IMR-90 (cell line): ENCODE data around the gene RASGRP3. TPM values are rescaled to one million over a fixed set of nuclear protein-coding genes. Genes with fewer than 3 reads are reported as not detected.

Experiments used
- ATAC-seq: fragments of 200-7000 bp; cut with Tn5 transposase; 2 replicates; pipeline ENCODE4 v1.9.1; 2020; ENCODE audit warnings: low read depth, mild to moderate bottlenecking, moderate library complexity
- BruUV-seq: library from RNA; stranded (reverse); fragments of 400-500 nt; replicated peaks from 2 replicates; lab custom pipeline; 2021; lab: Mats Ljungman, UMichigan
- CTCF ChIA-PET: fragments of 300-600 bp; formaldehyde crosslinking; extraction: SDS; loops from one replicate; lab custom pipeline; 2021; ENCODE audit warnings: antibody characterized with exemption; lab: Yijun Ruan, JAX
- POLR2A ChIA-PET: fragments of 300-600 bp; sonication (Branson Sonifier 250); formaldehyde crosslinking; loops from one replicate; lab custom pipeline; 2022; ENCODE audit warnings: antibody characterized with exemption; ENCODE audit not compliant: unreplicated experiment; lab: Charles Lee
- DNase-seq: peaks from one replicate; pipeline ENCODE4 v3.0.0; 2013
- H2AFZ ChIP-seq: replicated peaks from 2 replicates; pipeline ENCODE3; 2013; ENCODE audit warnings: low read length, mild to moderate bottlenecking; ENCODE audit not compliant: poor library complexity
- H2AK5ac ChIP-seq: 2 replicates; pipeline ENCODE4 v1.6.1; 2013; ENCODE audit warnings: low read depth, low read length, inconsistent platforms
- H2AK9ac ChIP-seq: replicated peaks from 2 replicates; pipeline ENCODE3; 2013; ENCODE audit warnings: mild to moderate bottlenecking, low read depth, low read length, moderate library complexity; ENCODE audit not compliant: poor library complexity
- H2BK120ac ChIP-seq: 2 replicates; pipeline ENCODE4 v1.6.1; 2013; ENCODE audit warnings: low read depth, low read length, inconsistent platforms
- H2BK15ac ChIP-seq: 3 replicates; pipeline ENCODE4 v1.6.1; 2013; ENCODE audit warnings: low read depth, low read length, inconsistent platforms
- H2BK20ac ChIP-seq: 2 replicates; pipeline ENCODE4 v1.6.1; 2013; ENCODE audit warnings: low read depth, mild to moderate bottlenecking, inconsistent platforms, low read length, moderate library complexity
- H2BK5ac ChIP-seq: 2 replicates; pipeline ENCODE4 v1.6.1; 2013; ENCODE audit warnings: mild to moderate bottlenecking, low read depth, low read length, inconsistent platforms; ENCODE audit not compliant: poor library complexity, severe bottlenecking
- H3K14ac ChIP-seq: replicated peaks from 2 replicates; pipeline ENCODE4 v1.6.1; 2013; ENCODE audit warnings: low read depth, low read length, inconsistent platforms
- H3K18ac ChIP-seq: 2 replicates; pipeline ENCODE4 v1.6.1; 2013; ENCODE audit warnings: low read depth, low read length, control low read depth
- H3K23ac ChIP-seq: 2 replicates; pipeline ENCODE4 v1.6.1; 2013; ENCODE audit warnings: low read depth, low read length, inconsistent platforms
- H3K27ac ChIP-seq: 2 replicates; pipeline ENCODE4 v1.5.1; 2013; ENCODE audit warnings: mild to moderate bottlenecking, control low read depth, low read length; ENCODE audit not compliant: insufficient read depth
- H3K27me3 ChIP-seq: 2 replicates; pipeline ENCODE4 v1.6.1; 2013; ENCODE audit warnings: low read length; ENCODE audit not compliant: control insufficient read depth, insufficient read depth
- H3K36me3 ChIP-seq: 2 replicates; pipeline ENCODE4 v1.6.1; 2013; ENCODE audit warnings: low read length, mixed read lengths; ENCODE audit not compliant: control insufficient read depth, insufficient read depth
- H3K4ac ChIP-seq: 2 replicates; pipeline ENCODE4 v1.6.1; 2013; ENCODE audit warnings: low read depth, low read length, inconsistent platforms
- H3K4me1 ChIP-seq: 2 replicates; pipeline ENCODE4 v1.6.1; 2013; ENCODE audit warnings: low read length, mixed read lengths; ENCODE audit not compliant: control insufficient read depth, insufficient read depth
- H3K4me2 ChIP-seq: 2 replicates; pipeline ENCODE4 v1.6.1; 2013; ENCODE audit warnings: low read depth, mild to moderate bottlenecking, control low read depth, low read length, moderate library complexity
- H3K4me3 ChIP-seq: 2 replicates; pipeline ENCODE4 v1.5.1; 2013; ENCODE audit warnings: low read depth, mild to moderate bottlenecking, control low read depth, low read length, moderate library complexity; ENCODE audit not compliant: insufficient read depth
- H3K56ac ChIP-seq: 2 replicates; pipeline ENCODE4 v1.6.1; 2013; ENCODE audit warnings: low read length, inconsistent platforms; ENCODE audit not compliant: insufficient read depth; ENCODE audit errors: extremely low read depth
- H3K79me1 ChIP-seq, 2 experiments: 2 replicates each; pipeline ENCODE4 v1.6.1; 2013; ENCODE audit warnings: low read length in 2 of 2, inconsistent platforms in 1 of 2, low read depth in 1 of 2
- H3K9ac ChIP-seq: 2 replicates; pipeline ENCODE4 v1.6.1; 2013; ENCODE audit warnings: low read depth, low read length, control low read depth
- H3K9me1 ChIP-seq: 2 replicates; pipeline ENCODE4 v1.6.1; 2013; ENCODE audit warnings: low read length, inconsistent platforms; ENCODE audit not compliant: insufficient read depth
- H3K9me3 ChIP-seq: 2 replicates; pipeline ENCODE4 v1.6.1; 2013; ENCODE audit warnings: low read length; ENCODE audit not compliant: control insufficient read depth, insufficient read depth
- H4K20me1 ChIP-seq: 2 replicates; pipeline ENCODE4 v1.6.1; 2013; ENCODE audit warnings: low read length, inconsistent platforms; ENCODE audit not compliant: insufficient read depth
- H4K5ac ChIP-seq: 2 replicates; pipeline ENCODE4 v1.6.1; 2013; ENCODE audit warnings: mild to moderate bottlenecking, low read depth, low read length, control low read depth
- H4K8ac ChIP-seq, 2 experiments: 2 replicates each; pipeline ENCODE4 v1.6.1; 2013; ENCODE audit warnings: low read depth in 2 of 2, low read length in 2 of 2, control low read depth in 1 of 2, inconsistent platforms in 1 of 2
- H4K91ac ChIP-seq: 2 replicates; pipeline ENCODE4 v1.6.1; 2013; ENCODE audit warnings: low read depth, low read length, inconsistent platforms; ENCODE audit not compliant: insufficient read depth
- CTCF ChIP-seq: conservative IDR thresholded peaks from 2 replicates; pipeline ENCODE4 v1.5.1; 2012; ENCODE audit warnings: mild to moderate bottlenecking, low read depth, low read length, improper control_type of control experiment
- WGBS, 2 experiments: methylation state at CpG; one replicate each; pipeline versions ENCODE4 v1.1.5 to v1.1.7; 2013; ENCODE audit warnings: missing lambda C conversion rate in 2 of 2; ENCODE audit not compliant: insufficient read length in 1 of 2; ENCODE audit errors: extremely low coverage in 2 of 2; 5-methylcytosine and 5-hydroxymethylcytosine counted together
- dilution Hi-C: fragments of 300-500 bp; cut with HindIII; formaldehyde crosslinking; loops from one replicate; pipeline ENCODE4 v1.14.3; 2018; ENCODE audit warnings: low sequenced_read_pairs; ENCODE audit not compliant: unreplicated experiment
- in situ Hi-C: fragments of 300-500 bp; cut with MboI; formaldehyde crosslinking; loops from 3 replicates; pipeline ENCODE4 v1.14.3; 2019; ENCODE audit warnings: low sequenced_read_pairs, inconsistent platforms, mixed read lengths
- intact Hi-C: fragments of 100-400 bp; cut with micrococcal nuclease; formaldehyde crosslinking; loops from 2 replicates; pipeline ENCODE4 v1.10.0; 2022
- polyA plus RNA-seq, 3 experiments: library from polyadenylated mRNA; depleted of rRNA; stranded (reverse); fragments of >200 nt; gene quantifications; 2 replicates each; pipeline ENCODE4 v1.2.3, GENCODE V29; 2012; ENCODE audit warnings: low replicate concordance in 1 of 3
- total RNA-seq: library from RNA; depleted of rRNA; stranded (reverse); fragments of >200 nt; gene quantifications from 2 replicates; pipeline ENCODE4 v1.2.3, GENCODE V29; 2012

Gene RASGRP3
- total and polyA plus RNA-seq, 2 of the 4 experiments (the other 2 are of a cell fraction), result 1.7 to 3.0 TPM

- POLR2A ChIA-PET, result no interaction called here
- peak overlapping the region in 1 of 2 experiments; percentile 64; a peak in 3 of 4 replicates for H4K8ac ChIP-seq
- intact Hi-C loops (no loop called here), in situ Hi-C loops (no loop called here), dilution Hi-C loops (no loop called here)
- no peaks in the 10 kb centered on the region for H3K9me3 ChIP-seq
- peaks cover 6% of the 10 kb centered on the region; the same call in 1 of the 2 replicates for H3K9me1 ChIP-seq
- peak overlapping the region; percentile 19; the same call in 1 of the 2 replicates for H3K18ac ChIP-seq
- H2BK120ac ChIP-seq, result peak overlapping the region; percentile 82
- peaks cover 11% of the 10 kb centered on the region for H3K4me1 ChIP-seq
- DNase-seq (no peak), ATAC-seq (no peak)
- H3K56ac ChIP-seq, result no peak overlapping the region
- no peak overlapping the region for H3K27ac ChIP-seq
- no peak overlapping the region for H3K9ac ChIP-seq
- peak overlapping the region; percentile 70 for H3K4ac ChIP-seq
- no peak overlapping the region for H2AK5ac ChIP-seq
- no peaks in the 10 kb centered on the region for H3K27me3 ChIP-seq
- peak overlapping the region; percentile 71 for H2BK20ac ChIP-seq
- H3K36me3 ChIP-seq, result no peaks in the 10 kb centered on the region
- TF ChIP-seq CTCF, result no peak
- H4K20me1 ChIP-seq, result no peaks in the 10 kb centered on the region
- BruUV-seq, result no TSS peak
- H2BK15ac ChIP-seq, result peak overlapping the region; percentile 29; the same call in 2 of the 3 replicates
- no peaks in the 10 kb centered on the region for H3K79me1 ChIP-seq
- H2AK9ac ChIP-seq, result no peak overlapping the region
- no peak overlapping the region for H3K4me2 ChIP-seq
- H3K14ac ChIP-seq, result peak overlapping the region; percentile 81
- no peak overlapping the region for H2BK5ac ChIP-seq
- no peak overlapping the region; the same call in 1 of the 2 replicates for H4K5ac ChIP-seq
- H3K4me3 ChIP-seq, result no peak overlapping the region
- CTCF ChIA-PET, result no interaction called here
- no CpG with 5 or more reads among the region's 8 CpGs for WGBS, 2 experiments
- no peak overlapping the region for H3K23ac ChIP-seq
- H2AFZ ChIP-seq, result peak overlapping the region; percentile 84
- peak overlapping the region; percentile 43; the same call in 1 of the 2 replicates for H4K91ac ChIP-seq
These were observed 55.7 kb downstream of the RASGRP3 start for GRCh38 chr2:33532146-33532545.
